H1 (cell line): ENCODE data around the gene PLD3. TPM values are rescaled to one million over a fixed set of nuclear protein-coding genes. Genes with fewer than 3 reads are reported as not detected.

ENCODE experiments used
- CTCF ChIA-PET: fragments of 300-600 bp; sonication (Branson Sonifier 250); formaldehyde crosslinking; loops from one replicate; lab custom pipeline; 2021; ENCODE audit not compliant: partially characterized antibody; lab: Charles Lee
- POLR2A ChIA-PET: fragments of 300-600 bp; sonication (Branson Sonifier 250); formaldehyde crosslinking; loops from one replicate; lab custom pipeline; 2021; ENCODE audit warnings: inconsistent platforms; ENCODE audit not compliant: partially characterized antibody; lab: Charles Lee
- DNase-seq, 2 experiments: peaks; one replicate each; pipeline versions ENCODE4 v3.0.0 to v3.0.0-alpha.2; 2010 to 2022; ENCODE audit warnings: low spot score in 2 of 2, low read depth in 1 of 2, mixed read lengths in 1 of 2
- FAIRE-seq: peaks from 2 replicates; lab custom pipeline; 2011; peaks lifted over from hg19 to GRCh38; lab: Jason Lieb, UNC
- H2AFZ ChIP-seq: 2 replicates; pipeline ENCODE4 v1.8.1; 2012; ENCODE audit warnings: low read length, inconsistent platforms
- H2AK5ac ChIP-seq: 2 replicates; pipeline ENCODE4 v1.6.1; 2013; ENCODE audit warnings: low read depth, low read length
- H2BK120ac ChIP-seq: replicated peaks from 2 replicates; pipeline ENCODE3; 2013; ENCODE audit warnings: low read depth, low read length, inconsistent platforms
- H2BK12ac ChIP-seq: 2 replicates; pipeline ENCODE4 v1.6.1; 2013; ENCODE audit warnings: low read depth, low read length
- H2BK15ac ChIP-seq: 2 replicates; pipeline ENCODE4 v1.6.1; 2013; ENCODE audit warnings: low read length
- H2BK20ac ChIP-seq: 2 replicates; pipeline ENCODE4 v1.6.1; 2013; ENCODE audit warnings: low read length
- H2BK5ac ChIP-seq: 2 replicates; pipeline ENCODE4 v1.6.1; 2013; ENCODE audit warnings: low read depth, low read length
- H3K14ac ChIP-seq: 2 replicates; pipeline ENCODE4 v1.6.1; 2013; ENCODE audit warnings: inconsistent platforms; ENCODE audit not compliant: insufficient read length
- H3K18ac ChIP-seq: 2 replicates; pipeline ENCODE4 v1.6.1; 2013; ENCODE audit warnings: low read length; ENCODE audit errors: extremely low read depth
- H3K23ac ChIP-seq: 2 replicates; pipeline ENCODE4 v1.6.1; 2013; ENCODE audit warnings: inconsistent platforms; ENCODE audit not compliant: insufficient read length
- H3K23me2 ChIP-seq: 2 replicates; pipeline ENCODE4 v1.6.1; 2013; ENCODE audit warnings: low read depth, low read length
- H3K27ac ChIP-seq: 2 replicates; pipeline ENCODE4 v1.6.1; 2011; ENCODE audit warnings: low read depth, low read length, inconsistent platforms
- H3K27me3 ChIP-seq, 4 experiments: replicated peaks in 1 of 4; 1 replicate in 1 of 4; 2 replicates in 3 of 4; pipeline versions ENCODE4 v1.6.1 to v1.8.1; 2011 to 2013; ENCODE audit warnings: low read length in 3 of 4, mild to moderate bottlenecking in 3 of 4, inconsistent platforms in 2 of 4, mixed read lengths in 2 of 4, moderate library complexity in 1 of 4; ENCODE audit not compliant: control insufficient read depth in 3 of 4, insufficient read depth in 3 of 4; ENCODE audit errors: extremely low read depth in 1 of 4
- H3K36me3 ChIP-seq, 4 experiments: 2 replicates each; pipeline versions ENCODE4 v1.6.1 to v1.8.1; 2011 to 2013; ENCODE audit warnings: mild to moderate bottlenecking in 4 of 4, low read length in 3 of 4, moderate library complexity in 2 of 4, control low read depth in 1 of 4, inconsistent platforms in 1 of 4; ENCODE audit not compliant: insufficient read depth in 4 of 4, control insufficient read depth in 2 of 4
- H3K4ac ChIP-seq: replicated peaks from 2 replicates; pipeline ENCODE3; 2013; ENCODE audit warnings: low read length, low read depth, mixed read lengths, inconsistent platforms; ENCODE audit not compliant: insufficient read length
- H3K4me1 ChIP-seq, 4 experiments: replicated peaks in 1 of 4; 1 replicate in 1 of 4; 2 replicates in 3 of 4; pipeline versions ENCODE4 v1.6.1 to v1.8.1; 2011 to 2013; ENCODE audit warnings: low read length in 3 of 4, inconsistent platforms in 2 of 4, mixed read lengths in 1 of 4; ENCODE audit not compliant: insufficient read depth in 4 of 4, control insufficient read depth in 3 of 4
- H3K4me2 ChIP-seq, 2 experiments: 2 replicates each; pipeline versions ENCODE4 v1.6.1 to v1.8.1; 2011 to 2013; ENCODE audit warnings: low read depth in 2 of 2, low read length in 2 of 2, control low read depth in 1 of 2, inconsistent platforms in 1 of 2, mild to moderate bottlenecking in 1 of 2; ENCODE audit not compliant: insufficient read depth in 1 of 2
- H3K4me3 ChIP-seq, 4 experiments: fragments of 200-600, 300-600 bp in 1 of 4; sonication (generic), shearing (Covaris generic), sonication (Bioruptor Twin) in 1 of 4; 2 replicates each; pipeline versions ENCODE4 v1.5.1 to v1.8.1; 2011 to 2016; ENCODE audit warnings: low read length in 4 of 4, low read depth in 3 of 4, control low read depth in 2 of 4, inconsistent platforms in 2 of 4, mild to moderate bottlenecking in 2 of 4, mixed read lengths in 1 of 4, moderate library complexity in 1 of 4; ENCODE audit not compliant: insufficient read depth in 2 of 4; ENCODE audit errors: extremely low read depth in 1 of 4
- H3K56ac ChIP-seq: replicated peaks from 2 replicates; pipeline ENCODE3; 2013; ENCODE audit warnings: low read depth, mild to moderate bottlenecking, mixed read lengths, low read length, inconsistent platforms; ENCODE audit not compliant: insufficient read length
- H3K79me1 ChIP-seq: 2 replicates; pipeline ENCODE4 v1.6.1; 2013; ENCODE audit warnings: low read depth, low read length, control low read depth
- H3K79me2 ChIP-seq, 2 experiments: 2 replicates each; pipeline versions ENCODE4 v1.6.1 to v1.8.1; 2012 to 2013; ENCODE audit warnings: low read length in 2 of 2, mild to moderate bottlenecking in 2 of 2, inconsistent platforms in 1 of 2; ENCODE audit not compliant: insufficient read depth in 2 of 2, control insufficient read depth in 1 of 2
- H3K9ac ChIP-seq, 4 experiments: replicated peaks in 1 of 4; 1 replicate in 1 of 4; 2 replicates in 3 of 4; pipeline versions ENCODE4 v1.6.1 to v1.8.1; 2011 to 2013; ENCODE audit warnings: low read depth in 3 of 4, low read length in 3 of 4, control low read depth in 2 of 4, mild to moderate bottlenecking in 2 of 4, moderate library complexity in 2 of 4, inconsistent platforms in 1 of 4; ENCODE audit errors: extremely low read depth in 1 of 4
- H3K9me3 ChIP-seq, 2 experiments: 2 replicates each; pipeline versions ENCODE4 v1.6.1 to v1.8.1; 2012 to 2013; ENCODE audit warnings: mild to moderate bottlenecking in 2 of 2, moderate library complexity in 2 of 2, control low read depth in 1 of 2, inconsistent platforms in 1 of 2, low read depth in 1 of 2, low read length in 1 of 2, mixed read lengths in 1 of 2; ENCODE audit not compliant: insufficient read depth in 2 of 2
- H4K20me1 ChIP-seq, 2 experiments: replicated peaks in 1 of 2; 2 replicates each; pipeline versions ENCODE3 to v1.8.1; 2011 to 2013; ENCODE audit warnings: inconsistent platforms in 2 of 2, low read length in 2 of 2, mild to moderate bottlenecking in 1 of 2; ENCODE audit not compliant: insufficient read depth in 2 of 2, control insufficient read depth in 1 of 2
- H4K5ac ChIP-seq: 2 replicates; pipeline ENCODE4 v1.6.1; 2013; ENCODE audit warnings: low read length, low read depth, mixed read lengths, inconsistent platforms; ENCODE audit not compliant: insufficient read length
- H4K8ac ChIP-seq: 2 replicates; pipeline ENCODE4 v1.8.0; 2013; ENCODE audit warnings: mild to moderate bottlenecking, moderate library complexity, low read length, inconsistent platforms; ENCODE audit not compliant: insufficient read depth; ENCODE audit errors: extremely low read depth
- H4K91ac ChIP-seq: replicated peaks from 2 replicates; pipeline ENCODE3; 2013; ENCODE audit warnings: low read length, mixed read lengths, inconsistent platforms; ENCODE audit not compliant: insufficient read length
- HDAC2 ChIP-seq, 2 experiments: fragments of 300-600 bp in 1 of 2; sonication (generic) in 1 of 2; IDR thresholded peaks; 2 replicates each; pipeline ENCODE4 v1.6.1; 2011 to 2012; ENCODE audit warnings: low read depth in 2 of 2, low read length in 2 of 2, mild to moderate bottlenecking in 2 of 2, moderate library complexity in 2 of 2, borderline replicate concordance in 1 of 2, inconsistent platforms in 1 of 2
- RXRA ChIP-seq: IDR thresholded peaks from 2 replicates; pipeline ENCODE4 v1.6.1; 2011; ENCODE audit warnings: low read depth, mild to moderate bottlenecking, low read length, moderate library complexity; ENCODE audit not compliant: insufficient read depth
- TAF1 ChIP-seq: IDR thresholded peaks from 2 replicates; pipeline ENCODE4 v1.6.1; 2011; ENCODE audit warnings: mild to moderate bottlenecking, low read depth, low read length
- WGBS, 2 experiments: shearing (Covaris generic) in 1 of 2; methylation state at CpG; one replicate each; pipeline versions ENCODE4 v1.1.6 to v1.1.7; 2013 to 2015; ENCODE audit warnings: low lambda C conversion rate in 2 of 2, mixed read lengths in 2 of 2, inconsistent platforms in 1 of 2, low coverage in 1 of 2, missing lambda C conversion rate in 1 of 2; ENCODE audit not compliant: insufficient replicate concordance in 2 of 2, insufficient coverage in 1 of 2, insufficient read length in 1 of 2; ENCODE audit errors: extremely low coverage in 1 of 2, missing lambda C conversion rate in 1 of 2; 5-methylcytosine and 5-hydroxymethylcytosine counted together
- long read RNA-seq, 2 experiments: library from RNA in 1 of 2; library from capped mRNA in 1 of 2; stranded (forward); transcript quantifications; one replicate each; pipeline ENCODE4 v2.0.0, GENCODE V29; 2021; ENCODE audit warnings: inconsistent platforms in 1 of 2
- polyA minus RNA-seq, 3 experiments: library from RNA; depleted of rRNA, polyadenylated mRNA; stranded (reverse); fragments of >200 nt; gene quantifications; 1 replicate in 2 of 3; 2 replicates in 1 of 3; pipeline ENCODE4 v1.2.3, GENCODE V29; 2011
- polyA plus RNA-seq, 7 experiments: library from polyadenylated mRNA; depleted of rRNA in 3 of 7; stranded (reverse) in 5 of 7; unstranded in 2 of 7; fragments of >200 nt in 5 of 7; fragments of 200-250 nt in 2 of 7; gene quantifications; 1 replicate in 5 of 7; 2 replicates in 1 of 7; 4 replicates in 1 of 7; pipeline versions ENCODE4 v1.2.1 to v1.2.3, GENCODE V29; 2011 to 2013; ENCODE audit warnings: missing spikeins in 2 of 7, mixed read lengths in 2 of 7
- total RNA-seq: library from RNA; stranded (reverse); fragmentation: NEBNext Ultra II Directional; extraction: Animal tissue kit (Norgen Biotek cat#: 25700); gene quantifications from 2 replicates; pipeline ENCODE4 v1.2.1, GENCODE V29; 2021
- TF ChIP-seq, protein P1 (sequence below): IDR thresholded peaks from 2 replicates; pipeline ENCODE4 v1.6.1; 2011; ENCODE audit warnings: low read depth, mild to moderate bottlenecking, low read length; ENCODE audit not compliant: insufficient read depth

The PLD3 gene, protein sequence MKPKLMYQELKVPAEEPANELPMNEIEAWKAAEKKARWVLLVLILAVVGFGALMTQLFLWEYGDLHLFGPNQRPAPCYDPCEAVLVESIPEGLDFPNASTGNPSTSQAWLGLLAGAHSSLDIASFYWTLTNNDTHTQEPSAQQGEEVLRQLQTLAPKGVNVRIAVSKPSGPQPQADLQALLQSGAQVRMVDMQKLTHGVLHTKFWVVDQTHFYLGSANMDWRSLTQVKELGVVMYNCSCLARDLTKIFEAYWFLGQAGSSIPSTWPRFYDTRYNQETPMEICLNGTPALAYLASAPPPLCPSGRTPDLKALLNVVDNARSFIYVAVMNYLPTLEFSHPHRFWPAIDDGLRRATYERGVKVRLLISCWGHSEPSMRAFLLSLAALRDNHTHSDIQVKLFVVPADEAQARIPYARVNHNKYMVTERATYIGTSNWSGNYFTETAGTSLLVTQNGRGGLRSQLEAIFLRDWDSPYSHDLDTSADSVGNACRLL
- total RNA-seq (180 and 189 TPM in 2 replicates), polyA plus RNA-seq (2011; rRNA removed) (543 and 635 TPM in 2 replicates), polyA minus RNA-seq (2011; rRNA and poly(A)+ RNA removed) (184 and 186 TPM in 2 replicates)
- 255 TPM for polyA plus RNA-seq (2011; cell fraction: cytosol; rRNA removed)
- polyA plus RNA-seq (2011; cell fraction: nucleus; rRNA removed): 346 TPM
- 187 to 251 TPM (median 244 TPM) in 4 replicates for polyA plus RNA-seq (2012, experiment 1 of 2)
- polyA plus RNA-seq (2012, experiment 2 of 2): 306 TPM
- 352 TPM for polyA plus RNA-seq (2013, experiment 1 of 2)
- polyA plus RNA-seq (2013, experiment 2 of 2): 331 TPM
- polyA minus RNA-seq (2011; cell fraction: cytosol; rRNA and poly(A)+ RNA removed): 272 TPM
- 145 TPM for polyA minus RNA-seq (2011; cell fraction: nucleus; rRNA and poly(A)+ RNA removed)
- long read RNA-seq, experiment 1, partial matches to known transcripts: 169 of 206 reads
- long read RNA-seq, experiment 1, other reads (novel, unspliced or antisense): 34 of 206 reads
- long read RNA-seq, experiment 2, partial matches to known transcripts: 31 of 37 reads
- long read RNA-seq, experiment 2, other reads (novel, unspliced or antisense): 5 of 37 reads

DNA sequence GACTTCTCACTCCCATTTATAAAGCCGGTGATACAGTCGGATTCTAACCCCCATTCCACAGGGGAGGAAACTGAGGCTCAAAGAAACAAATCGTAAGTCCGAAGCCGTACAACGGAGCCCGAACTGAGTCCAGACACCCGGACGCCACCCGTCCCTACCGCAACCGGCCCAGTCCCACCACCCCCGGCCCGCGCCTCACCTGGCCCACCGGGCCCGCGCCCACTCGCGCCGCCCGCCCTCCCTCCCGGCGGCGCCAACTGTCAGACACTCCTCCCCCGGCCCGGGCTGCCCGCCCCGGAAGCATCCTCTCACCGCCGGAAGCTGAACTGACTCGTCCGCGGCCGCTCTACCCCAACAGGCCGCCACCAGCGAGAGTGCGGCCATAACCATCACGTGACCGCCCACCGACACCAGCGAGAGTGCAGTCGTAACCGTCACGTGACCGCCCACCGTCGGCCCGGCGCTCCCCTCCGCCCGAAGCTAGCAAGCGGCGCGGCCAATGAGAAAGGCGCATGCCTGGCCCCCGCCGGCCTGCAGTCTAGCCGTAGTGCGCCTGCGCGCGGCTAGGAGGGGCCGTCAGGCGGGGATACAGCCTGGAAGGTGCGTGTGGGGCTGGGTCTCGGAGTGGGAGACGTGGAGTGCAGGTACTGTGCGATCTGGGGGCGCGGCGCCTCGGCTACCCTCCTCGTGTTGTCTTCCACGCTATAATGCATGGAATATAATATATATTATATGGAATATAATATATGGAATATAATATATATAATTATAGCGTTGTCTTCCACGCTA lies at the start of gene PLD3, which contains the start of gene C19orf47:
TSS of gene PLD3 (plus strand) at position 571 of the 789 bp plus-strand sequence. CDS start 17,789 bp downstream, outside the sequence.
TSS of gene C19orf47 (minus strand) at position 273 of the 789 bp plus-strand sequence. CDS start 6,540 bp downstream, outside the sequence.
- Histone ChIP-seq H3K79me2 (peaks cover 3 to 20% of the 10 kb centered on the region in 2 experiments; a peak in 3 of 4 replicates), H2AFZ (peak within 1 kb of the TSS; percentile 54), H2BK5ac (peak within 1 kb of the TSS; percentile 66; the same call in 1 of the 2 replicates), H2BK120ac (no peak within 1 kb of the TSS), H3K27ac (0 out of 2 replicates have a peak within 1 kb of the TSS, but pooled peaks have one; percentile 42), H4K20me1 (peaks cover 0 to 4% of the 10 kb centered on the region in 2 experiments), H3K9me3 (no peaks in the 10 kb centered on the region), H2BK12ac (peak within 1 kb of the TSS; percentile 84), H3K4me1 (peaks cover 0 to 2% (median 0%) of the 10 kb centered on the region in 4 experiments; a peak in 1 of 7 replicates), H3K56ac (no peak within 1 kb of the TSS), H4K5ac (no peak within 1 kb of the TSS), H3K23ac (no peak within 1 kb of the TSS), H2BK20ac (no peak within 1 kb of the TSS), H3K9ac (peak within 1 kb of the TSS; percentile 38 to 84 (median 44)), H3K23me2 (peaks cover 6% of the 10 kb centered on the region), H3K14ac (no peak within 1 kb of the TSS), H4K8ac (no peak within 1 kb of the TSS), H3K4ac (peak within 1 kb of the TSS; percentile 82), H4K91ac (no peak within 1 kb of the TSS), H3K27me3 (no peaks in the 10 kb centered on the region), H3K4me2 (peak within 1 kb of the TSS; percentile 74 to 94), H3K4me3 (peak within 1 kb of the TSS; percentile 80 to 92 (median 87)), H3K79me1 (peaks cover under 1% of the 10 kb centered on the region; the same call in 1 of the 2 replicates), H2BK15ac (no peak within 1 kb of the TSS), H2AK5ac (peak within 1 kb of the TSS; percentile 69; the same call in 1 of the 2 replicates), H3K36me3 (no peaks in the 10 kb centered on the region), H3K18ac (peak within 1 kb of the TSS; percentile 1)
- DNase-seq: peak; percentile 96
- ChIA-PET CTCF (interaction anchor here (0.9 to 1.4 kb wide), 4 partner anchors 15 to 72 kb away, joined by 3 to 4 read pairs (median 4); no protein-coding TSS in a partner anchor), POLR2A (interaction anchor here (0.6 to 2.1 kb wide), 3 partner anchors 18 to 85 kb away, joined by 3 to 12 read pairs (median 4); no protein-coding TSS in a partner anchor)
- FAIRE-seq: no peak
- WGBS, 2 experiments: 2% methylated on average over 46 of the region's 77 CpGs; no CpG with 5 or more reads in 1 of the 2 experiments
- 0 out of 4 replicates have a peak, but pooled peaks of 1 of the 2 experiments have one; percentile 51 for TF ChIP-seq HDAC2 (IDR thresholded peaks at IDR 0.05; ENCODE audit: borderline replicate concordance in 1 of 2, low read depth in 2 of 2, low read length in 2 of 2)
- TF ChIP-seq, protein P1, sequence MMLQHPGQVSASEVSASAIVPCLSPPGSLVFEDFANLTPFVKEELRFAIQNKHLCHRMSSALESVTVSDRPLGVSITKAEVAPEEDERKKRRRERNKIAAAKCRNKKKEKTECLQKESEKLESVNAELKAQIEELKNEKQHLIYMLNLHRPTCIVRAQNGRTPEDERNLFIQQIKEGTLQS: peak; percentile 98
- TF ChIP-seq RXRA: no peak
- peak; percentile 79 for TF ChIP-seq TAF1
